GM23248 (cell line): Measurements from ENCODE around the gene MINDY3.

Experiments
- EZH2 ChIP-seq: fragments of 200-600 bp; sonication (generic); IDR thresholded peaks from 2 replicates; pipeline ENCODE4 v1.6.1; 2018; ENCODE audit warnings: antibody characterized with exemption, mild to moderate bottlenecking; ENCODE audit not compliant: insufficient read depth, poor library complexity, severe bottlenecking
- EZH2phosphoT487 ChIP-seq: fragments of 200-600 bp; sonication (generic); IDR thresholded peaks from 2 replicates; pipeline ENCODE4 v1.6.1; 2018; ENCODE audit warnings: antibody characterized with exemption, moderate library complexity, mild to moderate bottlenecking, low read depth; ENCODE audit not compliant: insufficient read depth

- no peak for TF ChIP-seq EZH2
- TF ChIP-seq EZH2phosphoT487 = no peak
Measured at GRCh38 chr10:15754937-15755336, 105.4 kb downstream of the MINDY3 start.
